Mucosa of descending colon (tissue), 3 donors: ENCODE data around the gene RO60. TPM values are rescaled to one million over a fixed set of nuclear protein-coding genes. Genes with fewer than 3 reads are reported as not detected.
"Not testable (repeated sequence)": the region's sequence is repeated elsewhere in the genome, so short reads cannot be mapped to it uniquely, and the experiment has no call there.

Experiments
- ATAC-seq: fragments of 200-7000 bp; cut with Tn5 transposase; one replicate; pipeline ENCODE4 v1.9.1; 2020; ENCODE audit warnings: mild to moderate bottlenecking, moderate library complexity
- DNase-seq, 3 donors: peaks; one replicate each; pipeline ENCODE4 v3.0.0-alpha.2; 2020
- H3K36me3 ChIP-seq: fragments of 200-600 bp; one replicate; pipeline ENCODE4 v1.8.0; 2021; ENCODE audit warnings: low read depth, mild to moderate bottlenecking
- H3K4me1 ChIP-seq: fragments of 200-600 bp; one replicate; pipeline ENCODE4 v1.8.0; 2021; ENCODE audit warnings: low read depth, mild to moderate bottlenecking
- H3K4me3 ChIP-seq: fragments of 200-600 bp; one replicate; pipeline ENCODE4 v1.8.0; 2021; ENCODE audit warnings: mild to moderate bottlenecking
- H3K9me3 ChIP-seq: fragments of 200-600 bp; one replicate; pipeline ENCODE4 v1.8.0; 2021; ENCODE audit warnings: mild to moderate bottlenecking
- intact Hi-C, 2 donors: fragments of 100-400 bp; cut with DNase I in 1 of 2; cut with micrococcal nuclease in 1 of 2; formaldehyde crosslinking; loops; one replicate each; pipeline versions ENCODE4 v1.11.0 to v1.11.1; 2022; cut with DNase I, micrococcal nuclease
- total RNA-seq, 3 donors: library from RNA; stranded (reverse); fragmentation: NEBNext Ultra II Directional in 2 of 3; extraction: Animal tissue kit (Norgen Biotek cat#: 25700) in 2 of 3; gene quantifications; one replicate each; pipeline versions ENCODE4 v1.2.1 to v1.2.4, GENCODE V29; 2021 to 2023
- TF ChIP-seq, protein P1 (sequence below): fragments of 200-600 bp; IDR thresholded peaks from one replicate; pipeline ENCODE4 v1.8.0; 2022; ENCODE audit warnings: antibody characterized with exemption, mild to moderate bottlenecking
- donor health status: DM: no; HTN: no; CAD: no; lungs with moderate emphysema.
- donor health status: DM: no; HTN: no; CAD: no.
- donor health status: DM: no; HTN: yes; CAD: no.

The RO60 gene
- total RNA-seq, 3 donors from 2014 or later, result 34.1 to 90.8 (median 43.6) TPM

DNA sequence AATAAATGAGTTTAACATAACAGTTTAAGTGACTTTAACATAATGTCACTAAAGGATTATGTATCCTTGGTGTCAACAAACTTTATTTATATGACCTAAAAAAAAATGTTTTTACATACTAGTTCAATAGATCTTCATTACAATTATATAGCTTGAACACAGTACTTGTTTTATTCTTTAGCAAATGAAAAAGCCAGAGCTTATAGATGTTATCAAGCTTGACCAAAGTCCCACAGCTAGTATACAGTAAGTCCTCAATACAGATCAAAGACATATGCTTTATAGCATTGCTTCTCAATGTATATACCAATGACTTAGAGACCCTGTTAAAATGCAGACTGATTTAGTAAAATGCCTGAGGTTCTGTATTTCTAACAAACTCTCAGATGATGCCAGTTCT lies 42.6 kb upstream of the RO60 start:
- Histone ChIP-seq H3K36me3 (no peaks in the 10 kb centered on the region), H3K9me3 (no peaks in the 10 kb centered on the region), H3K4me1 (no peaks in the 10 kb centered on the region), H3K4me3 (no peak overlapping the region)
- DNase-seq, result no peak
- TF ChIP-seq, protein P1, sequence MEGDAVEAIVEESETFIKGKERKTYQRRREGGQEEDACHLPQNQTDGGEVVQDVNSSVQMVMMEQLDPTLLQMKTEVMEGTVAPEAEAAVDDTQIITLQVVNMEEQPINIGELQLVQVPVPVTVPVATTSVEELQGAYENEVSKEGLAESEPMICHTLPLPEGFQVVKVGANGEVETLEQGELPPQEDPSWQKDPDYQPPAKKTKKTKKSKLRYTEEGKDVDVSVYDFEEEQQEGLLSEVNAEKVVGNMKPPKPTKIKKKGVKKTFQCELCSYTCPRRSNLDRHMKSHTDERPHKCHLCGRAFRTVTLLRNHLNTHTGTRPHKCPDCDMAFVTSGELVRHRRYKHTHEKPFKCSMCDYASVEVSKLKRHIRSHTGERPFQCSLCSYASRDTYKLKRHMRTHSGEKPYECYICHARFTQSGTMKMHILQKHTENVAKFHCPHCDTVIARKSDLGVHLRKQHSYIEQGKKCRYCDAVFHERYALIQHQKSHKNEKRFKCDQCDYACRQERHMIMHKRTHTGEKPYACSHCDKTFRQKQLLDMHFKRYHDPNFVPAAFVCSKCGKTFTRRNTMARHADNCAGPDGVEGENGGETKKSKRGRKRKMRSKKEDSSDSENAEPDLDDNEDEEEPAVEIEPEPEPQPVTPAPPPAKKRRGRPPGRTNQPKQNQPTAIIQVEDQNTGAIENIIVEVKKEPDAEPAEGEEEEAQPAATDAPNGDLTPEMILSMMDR, result no peak
- no peak for ATAC-seq
- intact Hi-C loops, result loop anchor here (10.0 kb wide), 2 partner anchors 202 to 542 kb away; no protein-coding TSS in a partner anchor

GRCh38 chr1:193019442-193020026 lies 39.9 kb upstream of the RO60 start:
- H3K4me1 ChIP-seq, result no peaks in the 10 kb centered on the region
- ATAC-seq, result peak; percentile 67
- intact Hi-C loops, result loop anchor here (5.0 to 10.0 kb wide), 3 partner anchors 205 to 545 kb away; partner anchors contain the start of gene RGS2 (in 1 of the 2)
- no peaks in the 10 kb centered on the region for H3K9me3 ChIP-seq
- peak in 1 of 3 donors; percentile 62 for DNase-seq
- TF ChIP-seq, protein P1, result no peak
- no peak overlapping the region for H3K4me3 ChIP-seq
- H3K36me3 ChIP-seq, result no peaks in the 10 kb centered on the region

GRCh38 chr1:193025218-193025617 lies 34.2 kb upstream of the RO60 start:
- Histone ChIP-seq H3K4me3 (no peak overlapping the region), H3K9me3 (no peaks in the 10 kb centered on the region), H3K4me1 (no peaks in the 10 kb centered on the region), H3K36me3 (no peaks in the 10 kb centered on the region)
- TF ChIP-seq, protein P1, result no peak
- no peak for DNase-seq
- no peak for ATAC-seq
- intact Hi-C loops, result no loop called here

DNA sequence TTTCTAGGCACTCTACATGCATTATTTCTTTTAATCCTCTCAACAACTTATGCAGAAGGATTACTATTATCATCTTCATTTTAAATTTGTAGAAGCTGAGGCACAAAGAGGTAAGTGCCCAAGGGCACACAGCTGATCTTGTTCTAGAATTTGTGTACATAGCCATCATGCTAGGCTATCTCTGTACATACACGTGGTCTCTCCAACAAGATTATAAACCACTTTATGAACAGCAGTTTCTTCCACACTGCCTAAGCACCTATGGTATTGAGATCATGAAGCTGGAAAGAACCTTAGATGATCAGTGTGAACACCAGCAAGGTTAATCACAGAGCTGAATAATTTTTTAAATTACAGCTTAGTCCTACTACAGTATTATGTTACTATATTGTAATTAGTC lies 29.1 kb upstream of the RO60 start:
- TF ChIP-seq, protein P1, result no peak
- ATAC-seq (no peak), DNase-seq (no peak)
- Histone ChIP-seq H3K36me3 (no peaks in the 10 kb centered on the region), H3K9me3 (no peaks in the 10 kb centered on the region), H3K4me3 (no peak overlapping the region), H3K4me1 (no peaks in the 10 kb centered on the region)
- intact Hi-C loops, result loop anchor here in 1 of 2 donors (10.0 kb wide), 1 partner anchor 225 kb away; the partner anchor contains the start of gene RGS2

DNA sequence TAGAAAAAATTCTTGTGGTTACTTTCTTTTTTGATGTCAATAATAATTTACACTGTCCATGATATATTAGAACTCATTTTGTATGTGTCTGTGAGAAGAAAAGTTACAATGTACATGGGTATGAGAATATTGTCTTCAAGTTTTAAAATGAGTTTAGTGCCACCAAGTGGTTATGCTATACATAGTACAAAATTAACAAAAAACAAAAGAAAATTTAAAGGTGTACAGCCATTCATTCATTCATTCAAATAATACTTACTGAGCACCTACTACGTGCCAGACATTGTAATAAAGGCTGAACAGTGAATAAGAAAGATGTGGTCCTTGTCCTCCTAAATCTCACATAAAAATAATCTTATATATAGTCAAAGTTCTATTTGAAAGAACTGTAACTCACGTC lies 28.0 kb upstream of the RO60 start:
- intact Hi-C loops, result loop anchor here in 1 of 2 donors (10.0 kb wide), 1 partner anchor 227 kb away; the partner anchor contains the start of gene RGS2
- Histone ChIP-seq H3K4me3 (no peak overlapping the region), H3K36me3 (no peaks in the 10 kb centered on the region), H3K4me1 (no peaks in the 10 kb centered on the region), H3K9me3 (no peaks in the 10 kb centered on the region)
- DNase-seq (no peak), ATAC-seq (no peak)
- TF ChIP-seq, protein P1, result no peak

DNA sequence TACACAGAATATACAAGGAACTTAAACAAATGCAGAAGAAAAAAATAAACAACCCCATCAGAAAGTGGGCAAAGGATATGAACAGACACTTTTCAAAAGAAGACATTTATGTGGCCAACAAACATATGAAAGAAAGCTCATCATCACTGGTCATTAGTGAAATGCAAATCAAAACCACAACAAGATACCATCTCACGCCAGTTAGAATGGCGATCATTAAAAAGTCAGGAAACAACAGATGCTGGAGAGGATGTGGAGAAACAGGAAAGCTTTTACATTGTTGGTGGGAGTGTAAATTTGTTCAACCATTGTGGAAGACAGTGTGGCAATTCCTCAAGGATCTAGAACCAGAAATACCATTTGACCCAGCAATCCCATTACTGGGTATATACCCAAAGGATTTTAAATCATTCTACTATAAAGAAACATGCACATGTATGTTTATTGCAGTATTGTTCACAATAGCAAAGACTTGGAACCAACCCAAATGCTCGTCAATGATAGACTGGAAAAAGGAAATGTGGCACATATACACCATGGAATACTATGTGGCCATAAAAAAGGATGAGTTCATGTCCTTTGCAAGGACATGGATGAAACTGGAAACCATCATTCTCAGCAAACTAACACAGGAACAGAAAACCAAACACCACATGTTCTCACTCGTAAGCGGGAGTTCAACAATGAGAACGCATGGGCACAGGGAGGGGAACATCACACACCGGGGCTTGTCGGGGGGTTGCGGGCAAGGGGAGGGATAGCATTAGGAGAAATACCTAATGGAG lies 26.6 kb upstream of the RO60 start:
- not testable (repeated sequence) for ATAC-seq, H3K4me1 ChIP-seq, H3K4me3 ChIP-seq, DNase-seq, H3K36me3 ChIP-seq, H3K9me3 ChIP-seq
- intact Hi-C loops, result loop anchor here in 1 of 2 donors (10.0 kb wide), 1 partner anchor 228 kb away; the partner anchor contains the start of gene RGS2
